GM23338 (cell line): ENCODE results near the gene CTBP2. TPM values are rescaled to one million over a fixed set of nuclear protein-coding genes. Genes with fewer than 3 reads are reported as not detected.

ENCODE experiments used
- ATAC-seq: fragments of 200-7000 bp; cut with Tn5 transposase; 3 replicates; pipeline ENCODE4 v1.9.1; 2020
- DNase-seq: peaks from one replicate; pipeline ENCODE4 v3.0.0-alpha.2; 2015; ENCODE audit warnings: low spot score
- H2AFZ ChIP-seq: fragments of 200-600 bp; sonication (generic); 2 replicates; pipeline ENCODE4 v1.8.0; 2016; ENCODE audit warnings: antibody characterized with exemption, mild to moderate bottlenecking, moderate library complexity
- H3F3A ChIP-seq: fragments of 200-600 bp; sonication (generic); replicated peaks from 2 replicates; pipeline ENCODE4 v1.8.0; 2017; ENCODE audit warnings: antibody characterized with exemption, mixed run types, low read depth
- H3K27ac ChIP-seq: fragments of 200-600 bp; sonication (generic); 2 replicates; pipeline ENCODE4 v1.6.1; 2016; ENCODE audit warnings: low read depth
- H3K27me3 ChIP-seq: fragments of 200-600 bp; sonication (generic); 2 replicates; pipeline ENCODE4 v1.8.0; 2016; ENCODE audit warnings: mild to moderate bottlenecking, mixed run types, moderate library complexity; ENCODE audit not compliant: insufficient read depth
- H3K36me3 ChIP-seq: fragments of 200-600 bp; sonication (generic); 2 replicates; pipeline ENCODE4 v1.8.0; 2016; ENCODE audit warnings: mild to moderate bottlenecking; ENCODE audit not compliant: insufficient read depth
- H3K4me1 ChIP-seq: fragments of 200-600 bp; sonication (generic); 2 replicates; pipeline ENCODE4 v1.8.0; 2016; ENCODE audit warnings: mild to moderate bottlenecking, moderate library complexity; ENCODE audit not compliant: insufficient read depth
- H3K4me2 ChIP-seq: fragments of 200-600 bp; sonication (generic); 2 replicates; pipeline ENCODE4 v1.7.1; 2017; ENCODE audit warnings: mixed run types
- H3K4me3 ChIP-seq: fragments of 200-600 bp; sonication (generic); 2 replicates; pipeline ENCODE4 v1.6.1; 2016; ENCODE audit warnings: mixed run types
- H3K79me2 ChIP-seq: fragments of 200-600 bp; sonication (generic); replicated peaks from 2 replicates; pipeline ENCODE4 v1.8.0; 2017; ENCODE audit warnings: mild to moderate bottlenecking; ENCODE audit not compliant: insufficient read depth
- H3K9me2 ChIP-seq: fragments of 200-600 bp; sonication (generic); 2 replicates; pipeline ENCODE4 v1.8.0; 2017; ENCODE audit not compliant: insufficient read depth
- H4K20me1 ChIP-seq: fragments of 200-600 bp; sonication (generic); replicated peaks from 2 replicates; pipeline ENCODE4 v1.8.0; 2017; ENCODE audit warnings: mild to moderate bottlenecking; ENCODE audit not compliant: insufficient read depth
- H3K27ac Mint-ChIP-seq: 2 replicates; pipeline ENCODE4 v1.8.0; 2020; ENCODE audit warnings: inconsistent platforms, mild to moderate bottlenecking, moderate library complexity, mixed read lengths
- H3K27me3 Mint-ChIP-seq: 3 replicates; pipeline ENCODE4 v1.8.0; 2022; ENCODE audit warnings: low read depth, mild to moderate bottlenecking, moderate library complexity, mixed read lengths, inconsistent platforms; ENCODE audit not compliant: insufficient read depth, poor library complexity
- H3K36me3 Mint-ChIP-seq: 3 replicates; pipeline ENCODE4 v1.8.0; 2021; ENCODE audit warnings: low read depth, mild to moderate bottlenecking, inconsistent platforms, moderate library complexity, mixed read lengths
- H3K4me1 Mint-ChIP-seq: 3 replicates; pipeline ENCODE4 v1.8.0; 2020; ENCODE audit warnings: mild to moderate bottlenecking, inconsistent platforms, mixed read lengths
- H3K4me3 Mint-ChIP-seq: 3 replicates; pipeline ENCODE4 v1.8.0; 2021; ENCODE audit warnings: moderate library complexity, mild to moderate bottlenecking, inconsistent platforms, mixed read lengths
- H3K9me3 Mint-ChIP-seq: 3 replicates; pipeline ENCODE4 v1.8.0; 2020; ENCODE audit warnings: moderate library complexity, mild to moderate bottlenecking, inconsistent platforms, mixed read lengths
- CREB1 ChIP-seq: fragments of 250-450 bp; sonication (Bioruptor Pico); IDR thresholded peaks from 2 replicates; pipeline ENCODE4 v1.5.0; 2020; ENCODE audit warnings: low read depth, mild to moderate bottlenecking, moderate library complexity
- CTCF ChIP-seq, 2 experiments: fragments of 200-600 bp in 1 of 2; sonication (generic) in 1 of 2; conservative IDR thresholded peaks; 2 replicates each; pipeline versions ENCODE4 v1.5.1 to v1.6.1; 2016 to 2017; ENCODE audit warnings: antibody characterized with exemption in 2 of 2, low read depth in 2 of 2, mild to moderate bottlenecking in 2 of 2, moderate library complexity in 1 of 2
- ETS1 ChIP-seq: IDR thresholded peaks from 2 replicates; pipeline ENCODE4 v1.6.1; 2016; ENCODE audit warnings: antibody characterized with exemption
- EZH2 ChIP-seq: fragments of 200-600 bp; sonication (generic); IDR thresholded peaks from one replicate; pipeline ENCODE4 v1.8.0; 2017; ENCODE audit warnings: antibody characterized with exemption, mild to moderate bottlenecking, low read depth; ENCODE audit not compliant: unreplicated experiment
- EZH2phosphoT487 ChIP-seq: fragments of 200-600 bp; sonication (generic); IDR thresholded peaks from one replicate; pipeline ENCODE4 v1.8.1; 2018; ENCODE audit warnings: antibody characterized with exemption; ENCODE audit not compliant: unreplicated experiment
- JUNB ChIP-seq: IDR thresholded peaks from one replicate; pipeline ENCODE4 v1.6.1; 2016; ENCODE audit warnings: antibody characterized with exemption; ENCODE audit not compliant: unreplicated experiment
- NANOG ChIP-seq: IDR thresholded peaks from 2 replicates; pipeline ENCODE4 v1.6.1; 2016; ENCODE audit warnings: antibody characterized with exemption, borderline replicate concordance
- POLR2AphosphoS5 ChIP-seq: IDR thresholded peaks from 2 replicates; pipeline ENCODE4 v1.6.1; 2016; ENCODE audit warnings: antibody characterized with exemption, low read depth
- REST ChIP-seq: IDR thresholded peaks from one replicate; pipeline ENCODE4 v1.6.1; 2018; ENCODE audit warnings: antibody characterized with exemption; ENCODE audit not compliant: unreplicated experiment
- STAT1 ChIP-seq: IDR thresholded peaks from one replicate; pipeline ENCODE4 v1.6.1; 2016; ENCODE audit warnings: antibody characterized with exemption; ENCODE audit not compliant: unreplicated experiment
- ZNF114 ChIP-seq: fragments of 250-450 bp; sonication (Bioruptor Pico); IDR thresholded peaks from 2 replicates; pipeline ENCODE4 v1.5.0; 2020; ENCODE audit warnings: mild to moderate bottlenecking, moderate library complexity
- ZNF331 ChIP-seq: fragments of 250-450 bp; sonication (Bioruptor Pico); IDR thresholded peaks from 2 replicates; pipeline ENCODE4 v1.5.0; 2020; ENCODE audit warnings: low read depth, mild to moderate bottlenecking, moderate library complexity
- ZNF462 ChIP-seq: fragments of 250-450 bp; sonication (Bioruptor Pico); IDR thresholded peaks from 2 replicates; pipeline ENCODE4 v1.5.0; 2020; ENCODE audit warnings: mild to moderate bottlenecking, moderate library complexity
- polyA plus RNA-seq: library from polyadenylated mRNA; unstranded; fragments of >200 nt; fragmentation: Nextera tagmentation; extraction: Ambion mirVana; gene quantifications from 2 replicates; pipeline ENCODE4 v1.2.1, GENCODE V29; 2016
- total RNA-seq: library from RNA; depleted of rRNA; stranded (reverse); fragments of >200 nt; shearing (Covaris generic); gene quantifications from 2 replicates; pipeline ENCODE4 v1.2.3, GENCODE V29; 2014

The CTBP2 gene
- total and polyA plus RNA-seq, 2 experiments from 2014 or later = 133 to 265 TPM

- Mint-ChIP-seq H3K36me3 (peaks cover 77% of the 10 kb centered on the region), H3K4me1 (peaks cover 88% of the 10 kb centered on the region), H3K9me3 (no peaks in the 10 kb centered on the region; the same call in 2 of the 3 replicates), H3K27ac (no peak overlapping the region; the same call in 1 of the 2 replicates), H3K27me3 (peaks cover 21% of the 10 kb centered on the region), H3K4me3 (no peak overlapping the region; the same call in 2 of the 3 replicates)
- no peaks in the 10 kb centered on the region for H3K27me3 ChIP-seq
- H3K79me2 ChIP-seq = peaks cover 100% of the 10 kb centered on the region
- no peak overlapping the region for H2AFZ ChIP-seq
- H3K36me3 ChIP-seq = no peaks in the 10 kb centered on the region
- 0 out of 2 replicates have a peak overlapping the region, but pooled peaks have one; percentile 63 for H3K27ac ChIP-seq
- DNase-seq = no peak
- no peaks in the 10 kb centered on the region for H3K9me2 ChIP-seq
- ATAC-seq = no peak
- peaks cover 64% of the 10 kb centered on the region for H3K4me1 ChIP-seq
- H3K4me3 ChIP-seq = no peak overlapping the region
- H3F3A ChIP-seq = no peaks in the 10 kb centered on the region
- H3K4me2 ChIP-seq = no peak overlapping the region
- peaks cover 98% of the 10 kb centered on the region for H4K20me1 ChIP-seq
- TF ChIP-seq JUNB (no peak), ZNF114 (CRISPR knock-in tag) (no peak), REST (no peak), CTCF (conservative IDR thresholded peaks at IDR 0.05; ENCODE audit: low read depth in 2 of 2) (no peak), ZNF462 (CRISPR knock-in tag) (no peak), STAT1 (no peak), ETS1 (no peak), EZH2phosphoT487 (no peak), ZNF331 (CRISPR knock-in tag) (no peak), NANOG (no peak), POLR2AphosphoS5 (no peak), CREB1 (no peak), EZH2 (no peak)
Observed at GRCh38 chr10:125054669-125055268, 105.6 kb downstream of the CTBP2 start.
